Tibial nerve (tissue), 4 donors: ENCODE data around the gene OPHN1.

Experiments
- EP300 ChIP-seq, 2 donors: sonication (generic); formaldehyde crosslinking; IDR thresholded peaks; one replicate each; pipeline ENCODE4 v1.6.1; 2017; ENCODE audit warnings: antibody characterized with exemption in 2 of 2, mild to moderate bottlenecking in 1 of 2
- POLR2A ChIP-seq, 2 donors: fragments of 450-650 bp; IDR thresholded peaks; one replicate each; pipeline ENCODE4 v1.6.1; 2017; ENCODE audit warnings: antibody characterized with exemption in 2 of 2, mild to moderate bottlenecking in 2 of 2, moderate library complexity in 2 of 2
- TF ChIP-seq, protein P1 (sequence below), 5 experiments: fragments of 200-600 bp in 3 of 5; fragments of 450-650 bp in 2 of 5; sonication (generic) in 3 of 5; IDR thresholded peaks; one replicate each; pipeline ENCODE4 v1.5.1; 2016 to 2019; ENCODE audit warnings: antibody characterized with exemption in 5 of 5, mild to moderate bottlenecking in 3 of 5, moderate library complexity in 2 of 5

DNA sequence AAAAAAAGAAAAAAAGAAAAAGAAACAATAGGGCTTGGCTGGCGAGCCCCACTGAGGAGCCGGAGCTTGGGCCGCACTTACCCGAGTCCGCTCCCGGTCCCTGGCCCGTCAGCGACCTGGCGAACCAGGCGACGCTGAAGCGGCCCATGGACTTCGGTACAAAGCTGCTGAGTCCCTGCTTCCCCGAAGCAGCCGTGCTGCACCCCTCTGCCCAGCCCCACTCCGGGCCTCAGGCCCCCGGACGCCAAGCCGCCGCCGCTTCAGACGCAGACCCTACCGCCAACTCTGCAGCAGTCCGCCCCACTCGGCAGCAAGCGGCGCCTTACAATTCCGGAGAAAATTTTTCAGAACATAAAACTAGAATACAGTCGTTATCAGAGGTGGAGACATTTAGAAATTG is 300.5 kb downstream of the OPHN1 start:
- TF ChIP-seq, protein P1, sequence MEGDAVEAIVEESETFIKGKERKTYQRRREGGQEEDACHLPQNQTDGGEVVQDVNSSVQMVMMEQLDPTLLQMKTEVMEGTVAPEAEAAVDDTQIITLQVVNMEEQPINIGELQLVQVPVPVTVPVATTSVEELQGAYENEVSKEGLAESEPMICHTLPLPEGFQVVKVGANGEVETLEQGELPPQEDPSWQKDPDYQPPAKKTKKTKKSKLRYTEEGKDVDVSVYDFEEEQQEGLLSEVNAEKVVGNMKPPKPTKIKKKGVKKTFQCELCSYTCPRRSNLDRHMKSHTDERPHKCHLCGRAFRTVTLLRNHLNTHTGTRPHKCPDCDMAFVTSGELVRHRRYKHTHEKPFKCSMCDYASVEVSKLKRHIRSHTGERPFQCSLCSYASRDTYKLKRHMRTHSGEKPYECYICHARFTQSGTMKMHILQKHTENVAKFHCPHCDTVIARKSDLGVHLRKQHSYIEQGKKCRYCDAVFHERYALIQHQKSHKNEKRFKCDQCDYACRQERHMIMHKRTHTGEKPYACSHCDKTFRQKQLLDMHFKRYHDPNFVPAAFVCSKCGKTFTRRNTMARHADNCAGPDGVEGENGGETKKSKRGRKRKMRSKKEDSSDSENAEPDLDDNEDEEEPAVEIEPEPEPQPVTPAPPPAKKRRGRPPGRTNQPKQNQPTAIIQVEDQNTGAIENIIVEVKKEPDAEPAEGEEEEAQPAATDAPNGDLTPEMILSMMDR (IDR thresholded peaks at IDR 0.05), result no peak
- TF ChIP-seq POLR2A (IDR thresholded peaks at IDR 0.05) (no peak), EP300 (IDR thresholded peaks at IDR 0.05) (no peak)
